Inflammatory macrophage (primary cell): ENCODE measurements around the gene CCS.
A peak's percentile ranks its signal among the peaks of the same experiment; 100 is the strongest.
"Not testable (repeated sequence)": the region's sequence is repeated elsewhere in the genome, so short reads cannot be mapped to it uniquely, and the experiment has no call there.

Experiments used
- DNase-seq, 2 donors: peaks; one replicate each; pipeline ENCODE4 v3.0.0-alpha.2; 2020 to 2022

The CCS gene

GRCh38 chr11:66561975-66562248 is 31.1 kb upstream of the CCS start:
- no peak for DNase-seq

- no peak for DNase-seq
These were observed 30.7 kb upstream of the CCS start for GRCh38 chr11:66562275-66562674.

- no peak for DNase-seq
These were observed 29.9 kb upstream of the CCS start for GRCh38 chr11:66562907-66563583.

- DNase-seq, result no peak
These were observed 29.2 kb upstream of the CCS start for GRCh38 chr11:66563832-66564231.

- no peak for DNase-seq
These were observed 28.4 kb upstream of the CCS start for GRCh38 chr11:66564538-66564937.

GRCh38 chr11:66564984-66565383 is 28.0 kb upstream of the CCS start:
- no peak for DNase-seq

GRCh38 chr11:66566221-66566620 is 26.8 kb upstream of the CCS start:
- DNase-seq, result no peak

GRCh38 chr11:66567787-66568123 is 25.2 kb upstream of the CCS start:
- DNase-seq, result no peak

- DNase-seq, result peak; percentile 78 to 79
These were observed 24.7 kb upstream of the CCS start, which contains the start of gene CTSF for GRCh38 chr11:66568124-66568916. CTSF (minus strand) TSS chr11:66568606; CDS start chr11:66568486, 120 bp downstream.

- DNase-seq, result no peak
These were observed 23.9 kb upstream of the CCS start for GRCh38 chr11:66569076-66569475.

- DNase-seq, result no peak
These were observed 22.7 kb upstream of the CCS start for GRCh38 chr11:66570079-66570849.

GRCh38 chr11:66570850-66571180 is 22.2 kb upstream of the CCS start:
- no peak for DNase-seq

GRCh38 chr11:66579017-66579606 is 13.9 kb upstream of the CCS start:
- peak; percentile 77 to 87 for DNase-seq

GRCh38 chr11:66580803-66581202 is 12.2 kb upstream of the CCS start:
- DNase-seq, result peak; percentile 62 to 90

- no peak for DNase-seq
These were observed 11.7 kb upstream of the CCS start for GRCh38 chr11:66581261-66581660.

- not testable (repeated sequence) for DNase-seq
These were observed 10.3 kb upstream of the CCS start for GRCh38 chr11:66582565-66583147.

- DNase-seq, result not testable (repeated sequence)
These were observed 7.5 kb upstream of the CCS start for GRCh38 chr11:66585447-66585846.

GRCh38 chr11:66586136-66586535 is 6.8 kb upstream of the CCS start:
- DNase-seq, result no peak

- DNase-seq, result not testable (repeated sequence)
These were observed 3.7 kb upstream of the CCS start for GRCh38 chr11:66589315-66589714.

GRCh38 chr11:66589996-66590675 is 2.8 kb upstream of the CCS start:
- no peak for DNase-seq

GRCh38 chr11:66591175-66591574 is 1.8 kb upstream of the CCS start:
- DNase-seq, result no peak

GRCh38 chr11:66593303-66593635 is 284 bp downstream of the CCS start:
- DNase-seq, result no peak

- DNase-seq, result no peak
These were observed 665 bp downstream of the CCS start for GRCh38 chr11:66593650-66594049.
